Immature natural killer cell (primary cell): ENCODE measurements around the gene B4GALT2. TPM values are rescaled to one million over a fixed set of nuclear protein-coding genes. Genes with fewer than 3 reads are reported as not detected.

ENCODE experiments used
- DNase-seq, 3 donors: peaks; one replicate each; pipeline ENCODE4 v3.0.0; 2022; ENCODE audit warnings: mixed read lengths in 1 of 3
- H3K27ac Mint-ChIP-seq, 6 donors: one replicate each; pipeline ENCODE4 v1.8.0; 2020; ENCODE audit warnings: mixed read lengths in 6 of 6, mild to moderate bottlenecking in 5 of 6, inconsistent platforms in 4 of 6, moderate library complexity in 3 of 6
- H3K27me3 Mint-ChIP-seq, 3 donors: one replicate each; pipeline ENCODE4 v1.8.0; 2020 to 2021; ENCODE audit warnings: low read depth in 3 of 3, mild to moderate bottlenecking in 3 of 3, mixed read lengths in 3 of 3, moderate library complexity in 3 of 3, inconsistent platforms in 1 of 3
- H3K36me3 Mint-ChIP-seq, 3 donors: one replicate each; pipeline ENCODE4 v1.8.0; 2020; ENCODE audit warnings: mixed read lengths in 3 of 3, inconsistent platforms in 2 of 3, mild to moderate bottlenecking in 2 of 3
- H3K4me1 Mint-ChIP-seq, 2 donors: one replicate each; pipeline ENCODE4 v1.8.0; 2020; ENCODE audit warnings: inconsistent platforms in 2 of 2, mild to moderate bottlenecking in 2 of 2, mixed read lengths in 2 of 2, moderate library complexity in 1 of 2
- H3K4me3 Mint-ChIP-seq, 5 donors: one replicate each; pipeline ENCODE4 v1.8.0; 2020; ENCODE audit warnings: mild to moderate bottlenecking in 5 of 5, mixed read lengths in 5 of 5, inconsistent platforms in 3 of 5, moderate library complexity in 3 of 5
- H3K9me3 Mint-ChIP-seq, 6 donors: one replicate each; pipeline ENCODE4 v1.8.0; 2020; ENCODE audit warnings: mild to moderate bottlenecking in 6 of 6, mixed read lengths in 6 of 6, inconsistent platforms in 4 of 6, moderate library complexity in 3 of 6
- polyA plus RNA-seq, 3 donors: library from polyadenylated mRNA; unstranded; fragments of 300-500 nt; fragmentation: Illumina TruSeq; gene quantifications; one replicate each; pipeline ENCODE4 v1.2.3, GENCODE V29; 2021

The B4GALT2 gene
- polyA plus RNA-seq, 3 donors from 2014 or later, result 0.48 to 1.6 (median 0.59) TPM

GRCh38 chr1:43999455-43999854 lies 20.4 kb downstream of the B4GALT2 start:
- no peak for DNase-seq
- H3K27ac Mint-ChIP-seq, result no peak overlapping the region
- no peaks in the 10 kb centered on the region for H3K36me3 Mint-ChIP-seq
- H3K9me3 Mint-ChIP-seq, result no peaks in the 10 kb centered on the region
- H3K4me3 Mint-ChIP-seq, result no peak overlapping the region
- no peaks in the 10 kb centered on the region for H3K4me1 Mint-ChIP-seq
- no peaks in the 10 kb centered on the region for H3K27me3 Mint-ChIP-seq

GRCh38 chr1:44000122-44000665 lies 21.2 kb downstream of the B4GALT2 start:
- no peak overlapping the region for H3K4me3 Mint-ChIP-seq
- no peak overlapping the region for H3K27ac Mint-ChIP-seq
- DNase-seq, result no peak
- H3K4me1 Mint-ChIP-seq, result no peaks in the 10 kb centered on the region
- H3K27me3 Mint-ChIP-seq, result no peaks in the 10 kb centered on the region
- H3K9me3 Mint-ChIP-seq, result no peaks in the 10 kb centered on the region
- no peaks in the 10 kb centered on the region for H3K36me3 Mint-ChIP-seq

- H3K4me3 Mint-ChIP-seq, result no peak overlapping the region
- H3K27me3 Mint-ChIP-seq, result no peaks in the 10 kb centered on the region
- no peaks in the 10 kb centered on the region for H3K9me3 Mint-ChIP-seq
- H3K36me3 Mint-ChIP-seq, result no peaks in the 10 kb centered on the region
- no peak for DNase-seq
- no peaks in the 10 kb centered on the region for H3K4me1 Mint-ChIP-seq
- no peak overlapping the region for H3K27ac Mint-ChIP-seq
Measured at GRCh38 chr1:44002165-44002564, 23.2 kb downstream of the B4GALT2 start.

DNA sequence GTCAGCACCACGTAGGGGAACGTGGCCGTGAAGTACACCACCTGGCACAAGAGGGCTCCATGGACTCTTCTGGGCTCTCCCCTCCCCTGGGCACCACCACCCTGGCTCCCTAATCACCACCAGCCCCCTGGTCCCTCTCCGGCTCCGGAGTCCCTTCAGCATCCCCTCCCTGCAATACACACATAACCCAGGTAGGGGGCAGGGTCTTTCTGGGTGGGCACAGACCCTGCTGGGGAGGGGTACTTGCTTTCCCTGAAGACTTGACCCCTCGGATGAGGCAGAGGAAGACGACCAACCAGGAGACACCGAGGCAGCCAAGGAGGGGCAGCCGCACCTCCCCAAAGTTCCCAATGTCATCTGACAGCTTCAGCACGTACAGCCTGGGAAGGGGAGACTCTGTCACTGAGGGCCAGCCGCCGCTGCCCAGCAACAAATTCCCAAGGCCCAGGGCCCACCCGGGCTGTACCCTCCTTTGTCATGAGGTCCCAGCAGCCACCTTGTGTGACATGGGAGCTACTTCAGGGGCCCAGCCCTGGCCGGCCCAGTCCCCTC lies 23.7 kb downstream of the B4GALT2 start:
- no peaks in the 10 kb centered on the region for H3K27me3 Mint-ChIP-seq
- no peak overlapping the region for H3K27ac Mint-ChIP-seq
- no peak overlapping the region for H3K4me3 Mint-ChIP-seq
- no peaks in the 10 kb centered on the region for H3K9me3 Mint-ChIP-seq
- no peak for DNase-seq
- H3K36me3 Mint-ChIP-seq, result no peaks in the 10 kb centered on the region
- no peaks in the 10 kb centered on the region for H3K4me1 Mint-ChIP-seq

DNA sequence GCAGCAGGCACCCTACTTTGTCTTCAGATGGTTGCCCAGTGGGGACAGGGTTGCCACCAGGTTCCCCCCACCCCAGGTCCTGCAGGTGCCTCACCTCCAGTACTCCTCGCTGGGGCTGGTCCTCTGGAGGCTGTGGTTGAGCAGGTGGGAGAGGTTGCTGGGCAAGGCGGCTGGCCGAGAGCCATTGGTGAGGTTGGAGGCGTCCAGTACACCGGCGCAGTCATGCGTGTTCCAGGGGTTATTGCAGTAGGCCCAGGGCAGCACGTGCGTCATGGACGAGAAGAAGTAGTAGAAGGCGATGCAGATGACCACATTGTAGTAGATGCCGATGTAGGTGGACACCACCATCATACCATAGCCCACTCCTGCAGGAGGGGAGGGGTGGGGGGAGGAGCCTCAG lies 29.2 kb downstream of the B4GALT2 start:
- DNase-seq, result no peak
- Mint-ChIP-seq H3K9me3 (no peaks in the 10 kb centered on the region), H3K27ac (no peak overlapping the region), H3K36me3 (no peaks in the 10 kb centered on the region), H3K27me3 (peaks cover 1 to 2% (median 1%) of the 10 kb centered on the region in 3 donors), H3K4me1 (no peaks in the 10 kb centered on the region), H3K4me3 (no peak overlapping the region)

- Mint-ChIP-seq H3K4me1 (no peaks in the 10 kb centered on the region), H3K4me3 (no peak overlapping the region), H3K9me3 (no peaks in the 10 kb centered on the region), H3K27ac (no peak overlapping the region), H3K36me3 (no peaks in the 10 kb centered on the region), H3K27me3 (peaks cover 1 to 2% (median 1%) of the 10 kb centered on the region in 3 donors)
- no peak for DNase-seq
Measured at GRCh38 chr1:44010935-44011471, 32.0 kb downstream of the B4GALT2 start.

GRCh38 chr1:44012404-44012803 lies 33.4 kb downstream of the B4GALT2 start:
- Mint-ChIP-seq H3K4me3 (no peak overlapping the region), H3K27me3 (peaks cover 1 to 2% (median 1%) of the 10 kb centered on the region in 3 donors), H3K27ac (no peak overlapping the region), H3K36me3 (no peaks in the 10 kb centered on the region), H3K9me3 (no peaks in the 10 kb centered on the region), H3K4me1 (no peaks in the 10 kb centered on the region)
- no peak for DNase-seq

- no peak for DNase-seq
- no peaks in the 10 kb centered on the region for H3K9me3 Mint-ChIP-seq
- no peak overlapping the region for H3K4me3 Mint-ChIP-seq
- H3K27me3 Mint-ChIP-seq, result peaks cover 1 to 2% (median 1%) of the 10 kb centered on the region in 3 donors
- no peaks in the 10 kb centered on the region for H3K4me1 Mint-ChIP-seq
- H3K27ac Mint-ChIP-seq, result no peak overlapping the region
- no peaks in the 10 kb centered on the region for H3K36me3 Mint-ChIP-seq
Measured at GRCh38 chr1:44012941-44013609, 34.1 kb downstream of the B4GALT2 start.

GRCh38 chr1:44013949-44014348 lies 34.9 kb downstream of the B4GALT2 start:
- H3K4me3 Mint-ChIP-seq, result no peak overlapping the region
- H3K9me3 Mint-ChIP-seq, result no peaks in the 10 kb centered on the region
- no peaks in the 10 kb centered on the region for H3K36me3 Mint-ChIP-seq
- no peak overlapping the region for H3K27ac Mint-ChIP-seq
- DNase-seq, result no peak
- H3K27me3 Mint-ChIP-seq, result peaks cover 0 to 2% (median 1%) of the 10 kb centered on the region in 3 donors
- no peaks in the 10 kb centered on the region for H3K4me1 Mint-ChIP-seq

DNA sequence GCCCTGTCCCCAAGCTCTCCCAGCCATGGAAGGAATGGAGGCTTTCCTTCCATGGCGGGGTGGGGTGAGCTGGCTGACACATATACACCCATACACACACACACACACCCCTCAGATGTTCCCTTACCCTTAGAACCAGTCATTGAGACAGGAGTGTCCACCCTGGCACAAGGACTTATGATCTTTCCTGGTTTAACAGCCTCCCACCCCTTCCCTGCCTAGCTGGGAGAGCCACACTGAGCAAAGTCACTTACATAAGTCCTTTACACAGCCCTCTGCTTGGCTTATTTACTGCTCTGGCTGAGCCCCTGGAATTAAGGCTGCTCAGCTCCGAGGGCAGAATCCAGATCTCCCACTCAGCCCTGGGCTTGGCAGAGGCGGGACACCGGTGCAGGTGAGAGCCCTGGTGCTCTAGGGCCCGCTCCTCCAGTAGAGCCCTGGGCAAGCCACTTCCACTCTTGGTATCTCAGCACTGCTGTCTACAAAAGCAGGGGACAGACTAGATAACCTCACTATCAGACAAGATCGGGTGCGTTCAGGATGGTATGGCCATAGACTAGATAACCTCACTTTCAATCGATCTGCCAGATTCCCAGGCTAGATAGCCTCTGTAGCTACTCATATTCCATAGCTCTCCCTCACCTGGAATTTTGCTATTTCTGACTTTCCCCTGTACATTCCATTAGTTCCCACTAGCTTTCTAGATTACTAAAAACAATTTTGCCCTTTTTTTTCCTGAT lies 35.5 kb downstream of the B4GALT2 start:
- no peaks in the 10 kb centered on the region for H3K36me3 Mint-ChIP-seq
- no peak overlapping the region for H3K4me3 Mint-ChIP-seq
- H3K27ac Mint-ChIP-seq, result peak overlapping the region in 1 of 6 donors; percentile 47
- peaks cover 0 to 2% (median 1%) of the 10 kb centered on the region in 3 donors for H3K27me3 Mint-ChIP-seq
- no peaks in the 10 kb centered on the region for H3K4me1 Mint-ChIP-seq
- no peak for DNase-seq
- H3K9me3 Mint-ChIP-seq, result no peaks in the 10 kb centered on the region

DNA sequence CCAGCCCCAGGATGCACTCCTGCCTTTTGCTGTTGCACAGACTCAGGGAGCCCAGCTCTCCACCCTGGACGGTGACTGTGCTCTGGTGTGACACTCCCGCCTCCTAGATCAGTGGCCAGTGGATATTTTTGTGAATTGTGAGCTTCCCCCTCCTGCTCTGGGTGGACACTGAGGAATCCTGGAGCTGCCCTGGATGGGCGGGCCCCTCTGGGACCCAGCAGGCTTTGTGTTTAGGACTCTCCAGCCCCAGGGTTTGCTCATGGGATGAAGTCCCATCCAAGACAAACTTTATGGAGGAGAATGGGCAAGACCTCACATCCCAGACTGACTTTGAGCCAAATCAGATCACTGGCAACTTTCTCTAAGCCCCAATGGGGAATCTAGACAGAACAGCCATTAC lies 36.2 kb downstream of the B4GALT2 start:
- Mint-ChIP-seq H3K27ac (no peak overlapping the region), H3K27me3 (no peaks in the 10 kb centered on the region), H3K4me3 (no peak overlapping the region), H3K36me3 (no peaks in the 10 kb centered on the region), H3K9me3 (no peaks in the 10 kb centered on the region), H3K4me1 (no peaks in the 10 kb centered on the region)
- no peak for DNase-seq

- Mint-ChIP-seq H3K36me3 (no peaks in the 10 kb centered on the region), H3K9me3 (no peaks in the 10 kb centered on the region), H3K27me3 (no peaks in the 10 kb centered on the region), H3K4me3 (no peak overlapping the region), H3K27ac (no peak overlapping the region), H3K4me1 (no peaks in the 10 kb centered on the region)
- DNase-seq, result no peak
Measured at GRCh38 chr1:44016041-44016889, 37.3 kb downstream of the B4GALT2 start.

GRCh38 chr1:44016890-44017400 lies 37.9 kb downstream of the B4GALT2 start:
- Mint-ChIP-seq H3K27me3 (no peaks in the 10 kb centered on the region), H3K4me3 (no peak overlapping the region), H3K9me3 (no peaks in the 10 kb centered on the region), H3K4me1 (no peaks in the 10 kb centered on the region), H3K36me3 (no peaks in the 10 kb centered on the region), H3K27ac (no peak overlapping the region)
- DNase-seq, result no peak
